DND-41 (cell line): ENCODE results near the gene PARM1.

Source experiments
- ATAC-seq: fragments of 200-7000 bp; cut with Tn5 transposase; 3 replicates; pipeline ENCODE4 v1.9.1; 2021; ENCODE audit warnings: low read depth; ENCODE audit not compliant: insufficient read depth
- DNase-seq: peaks from one replicate; pipeline ENCODE4 v3.0.0-alpha.2; 2020
- H2AFZ ChIP-seq: 2 replicates; pipeline ENCODE4 v1.6.0; 2012; ENCODE audit warnings: low read depth, low read length
- H3K27ac ChIP-seq: 2 replicates; pipeline ENCODE4 v1.5.1; 2012; ENCODE audit warnings: low read length, inconsistent platforms
- H3K27me3 ChIP-seq: fragments of 200-600 bp; sonication (generic); 2 replicates; pipeline ENCODE4 v1.6.0; 2012; ENCODE audit warnings: low read length, mild to moderate bottlenecking, inconsistent platforms; ENCODE audit not compliant: insufficient read depth, poor library complexity
- H3K36me3 ChIP-seq: 2 replicates; pipeline ENCODE4 v1.5.1; 2012; ENCODE audit warnings: low read length, inconsistent platforms; ENCODE audit not compliant: insufficient read depth
- H3K4me1 ChIP-seq: 2 replicates; pipeline ENCODE4 v1.5.1; 2012; ENCODE audit warnings: mild to moderate bottlenecking, low read length; ENCODE audit not compliant: insufficient read depth
- H3K4me2 ChIP-seq: 2 replicates; pipeline ENCODE4 v1.6.0; 2012; ENCODE audit warnings: mild to moderate bottlenecking, moderate library complexity, low read length, inconsistent platforms; ENCODE audit not compliant: insufficient read depth
- H3K4me3 ChIP-seq, 2 experiments: fragments of 200-600 bp in 1 of 2; shearing (Covaris generic) in 1 of 2; 2 replicates each; pipeline ENCODE4 v1.5.1; 2012 to 2016; ENCODE audit warnings: inconsistent platforms in 2 of 2, low read length in 2 of 2, mild to moderate bottlenecking in 2 of 2, low read depth in 1 of 2, moderate library complexity in 1 of 2
- H3K79me2 ChIP-seq: 2 replicates; pipeline ENCODE4 v1.6.0; 2012; ENCODE audit warnings: low read length, inconsistent platforms; ENCODE audit not compliant: insufficient read depth
- H3K9ac ChIP-seq: 2 replicates; pipeline ENCODE4 v1.6.0; 2012; ENCODE audit warnings: low read depth, mild to moderate bottlenecking, inconsistent platforms, low read length, moderate library complexity
- H3K9me3 ChIP-seq: 2 replicates; pipeline ENCODE4 v1.5.1; 2012; ENCODE audit warnings: low read length, moderate library complexity, mild to moderate bottlenecking, inconsistent platforms; ENCODE audit not compliant: insufficient read depth, severe bottlenecking
- H4K20me1 ChIP-seq: 2 replicates; pipeline ENCODE4 v1.6.0; 2012; ENCODE audit warnings: low read length; ENCODE audit not compliant: insufficient read depth
- CTCF ChIP-seq: IDR thresholded peaks from 2 replicates; pipeline ENCODE4 v1.5.1; 2012; ENCODE audit warnings: borderline replicate concordance, low read length, moderate library complexity, mild to moderate bottlenecking; ENCODE audit not compliant: poor library complexity, severe bottlenecking; ENCODE audit errors: extremely low read depth
- EZH2 ChIP-seq: IDR thresholded peaks from 3 replicates; pipeline ENCODE4 v1.6.1; 2012; ENCODE audit warnings: borderline replicate concordance, low read depth, mild to moderate bottlenecking, moderate library complexity, low read length, inconsistent platforms; ENCODE audit not compliant: severe bottlenecking

PARM1 gene

GRCh38 chr4:74900862-74901261 is 32.1 kb upstream of the PARM1 start:
- H3K4me2 ChIP-seq = no peak overlapping the region
- H4K20me1 ChIP-seq = no peaks in the 10 kb centered on the region
- no peaks in the 10 kb centered on the region for H3K4me1 ChIP-seq
- H2AFZ ChIP-seq = no peak overlapping the region
- H3K36me3 ChIP-seq = no peaks in the 10 kb centered on the region
- H3K9ac ChIP-seq = no peak overlapping the region
- no peak overlapping the region for H3K27ac ChIP-seq
- TF ChIP-seq CTCF = no peak
- TF ChIP-seq EZH2 = no peak
- no peak for ATAC-seq
- DNase-seq = no peak
- no peaks in the 10 kb centered on the region for H3K27me3 ChIP-seq
- H3K9me3 ChIP-seq = no peaks in the 10 kb centered on the region
- H3K4me3 ChIP-seq = no peak overlapping the region
- no peaks in the 10 kb centered on the region for H3K79me2 ChIP-seq

GRCh38 chr4:74904509-74905065 is 28.3 kb upstream of the PARM1 start:
- no peaks in the 10 kb centered on the region for H4K20me1 ChIP-seq
- no peaks in the 10 kb centered on the region for H3K79me2 ChIP-seq
- H3K4me1 ChIP-seq = no peaks in the 10 kb centered on the region
- ATAC-seq = no peak
- no peak overlapping the region for H3K4me3 ChIP-seq
- DNase-seq = no peak
- no peaks in the 10 kb centered on the region for H3K9me3 ChIP-seq
- no peak overlapping the region for H3K27ac ChIP-seq
- H3K36me3 ChIP-seq = no peaks in the 10 kb centered on the region
- H3K4me2 ChIP-seq = no peak overlapping the region
- no peaks in the 10 kb centered on the region for H3K27me3 ChIP-seq
- H2AFZ ChIP-seq = no peak overlapping the region
- H3K9ac ChIP-seq = no peak overlapping the region
- no peak for TF ChIP-seq CTCF
- no peak for TF ChIP-seq EZH2

GRCh38 chr4:74906771-74907170 is 26.1 kb upstream of the PARM1 start:
- ATAC-seq = no peak
- H3K9ac ChIP-seq = no peak overlapping the region
- no peak overlapping the region for H3K4me3 ChIP-seq

More at GRCh38 chr4:74906771-74907170, 26.1 kb upstream of the PARM1 start:
- Histone ChIP-seq H3K27ac (no peak overlapping the region), H3K9me3 (no peaks in the 10 kb centered on the region), H3K4me2 (no peak overlapping the region), H3K36me3 (no peaks in the 10 kb centered on the region), H4K20me1 (no peaks in the 10 kb centered on the region), H3K79me2 (no peaks in the 10 kb centered on the region), H2AFZ (no peak overlapping the region), H3K27me3 (no peaks in the 10 kb centered on the region), H3K4me1 (no peaks in the 10 kb centered on the region)
- TF ChIP-seq EZH2 = no peak
- TF ChIP-seq CTCF = no peak
- no peak for DNase-seq
